KBM-7 (cell line): ENCODE measurements around the gene HCK.
"Not testable (repeated sequence)": the region's sequence is repeated elsewhere in the genome, so short reads cannot be mapped to it uniquely, and the experiment has no call there.

Experiments
- DNase-seq: peaks from one replicate; pipeline ENCODE4 v3.0.0-alpha.2; 2015
- in situ Hi-C: fragments of 300-500 bp; cut with MboI; formaldehyde crosslinking; loops from 2 replicates; pipeline ENCODE4 v1.14.3; 2020; ENCODE audit warnings: low sequenced_read_pairs, low pct_unique_long_range_greater_than_20kb, mixed read lengths

The HCK gene

DNA sequence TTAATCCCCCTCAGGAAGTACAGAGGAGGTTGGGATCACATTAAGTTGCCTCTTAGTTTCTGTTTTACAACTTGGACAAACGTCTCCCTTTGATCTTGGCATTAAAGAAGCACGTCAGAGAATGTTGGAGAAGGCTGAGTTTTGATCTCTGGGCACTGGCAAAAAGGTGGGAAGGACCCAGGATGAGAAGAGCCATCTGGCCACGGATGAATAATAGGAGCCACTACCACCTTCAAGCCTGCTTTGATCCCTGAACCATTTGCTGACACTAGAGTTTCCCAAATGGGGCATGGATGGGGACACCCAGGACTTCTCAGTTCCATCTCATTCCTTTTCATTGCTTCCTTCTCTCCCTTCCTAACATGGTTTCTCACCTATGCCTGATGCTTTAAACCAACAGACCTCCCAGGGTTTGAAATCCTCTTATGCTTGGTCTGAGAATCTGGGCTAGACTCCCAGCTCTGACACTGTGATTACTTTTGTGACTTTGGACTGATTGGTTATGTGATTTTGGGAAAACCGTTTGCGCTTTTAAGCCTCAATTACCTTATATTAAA is 63.2 kb downstream of the HCK start:
- no peak for DNase-seq
- in situ Hi-C loops, result no loop called here

GRCh38 chr20:32116079-32116521 is 64.1 kb downstream of the HCK start:
- no peak for DNase-seq
- in situ Hi-C loops, result no loop called here

DNA sequence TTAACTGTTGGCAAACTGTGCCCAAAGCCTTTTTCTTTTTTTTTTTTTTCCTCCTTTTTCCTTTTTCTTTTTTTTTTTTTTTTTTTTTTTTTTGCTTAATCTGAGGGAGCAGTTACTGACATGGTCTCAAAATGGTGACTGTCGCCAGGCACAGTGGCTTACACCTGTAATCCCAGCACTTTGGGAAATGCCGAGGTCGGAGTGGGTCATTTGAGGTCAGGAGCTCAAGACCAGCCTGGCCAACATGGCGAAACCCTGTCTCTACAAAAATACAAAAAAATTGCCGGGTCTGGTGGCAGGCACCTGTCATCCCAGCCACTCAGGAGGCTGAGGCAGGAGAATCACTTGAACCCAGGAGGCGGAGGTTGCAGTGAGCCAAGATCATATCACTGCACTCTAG is 64.8 kb downstream of the HCK start:
- in situ Hi-C loops, DNase-seq: not testable (repeated sequence)

- in situ Hi-C loops, DNase-seq: not testable (repeated sequence)
Measured at GRCh38 chr20:32118427-32118826, 66.4 kb downstream of the HCK start.

GRCh38 chr20:32119734-32120133 is 67.7 kb downstream of the HCK start:
- no peak for DNase-seq
- in situ Hi-C loops, result no loop called here

DNA sequence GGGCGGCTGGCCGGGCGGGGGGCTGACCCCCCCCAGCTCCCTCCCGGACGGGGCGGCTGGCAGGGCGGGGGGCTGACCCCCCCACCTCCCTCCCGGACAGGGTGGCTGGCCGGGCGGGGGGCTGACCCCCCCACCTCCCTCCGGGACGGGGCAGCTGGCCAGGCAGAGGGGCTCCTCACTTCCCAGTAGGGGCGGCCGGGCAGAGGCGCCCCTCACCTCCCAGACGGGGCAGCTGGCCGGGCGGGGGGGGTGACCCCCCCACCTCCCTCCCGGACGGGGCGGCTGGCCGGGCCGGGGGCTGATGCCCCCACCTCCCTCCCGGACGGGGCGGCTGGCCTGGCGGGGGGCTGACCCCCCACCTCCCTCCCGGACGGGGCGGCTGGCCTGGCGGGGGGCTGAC is 69.9 kb downstream of the HCK start:
- in situ Hi-C loops, DNase-seq: not testable (repeated sequence)

DNA sequence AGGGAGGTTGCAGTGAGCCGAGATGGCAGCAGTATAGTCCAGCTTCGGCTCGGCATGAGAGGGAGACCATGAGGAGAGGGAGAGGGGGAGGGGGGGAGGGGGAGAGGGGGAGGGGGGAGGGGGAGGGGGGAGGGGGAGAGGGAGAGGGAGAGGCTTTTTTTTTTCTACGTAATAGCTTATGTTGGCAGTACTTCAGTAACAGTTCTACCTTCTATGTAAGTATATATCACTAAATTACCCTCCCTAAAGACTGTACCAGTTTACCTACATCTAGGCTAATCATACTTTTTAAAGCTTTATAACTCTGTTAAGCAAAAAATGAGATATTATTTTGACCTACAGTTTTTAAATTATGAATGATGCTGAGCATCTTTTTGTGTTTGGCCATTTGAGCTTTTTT is 71.0 kb downstream of the HCK start:
- no peak for DNase-seq
- in situ Hi-C loops, result no loop called here

DNA sequence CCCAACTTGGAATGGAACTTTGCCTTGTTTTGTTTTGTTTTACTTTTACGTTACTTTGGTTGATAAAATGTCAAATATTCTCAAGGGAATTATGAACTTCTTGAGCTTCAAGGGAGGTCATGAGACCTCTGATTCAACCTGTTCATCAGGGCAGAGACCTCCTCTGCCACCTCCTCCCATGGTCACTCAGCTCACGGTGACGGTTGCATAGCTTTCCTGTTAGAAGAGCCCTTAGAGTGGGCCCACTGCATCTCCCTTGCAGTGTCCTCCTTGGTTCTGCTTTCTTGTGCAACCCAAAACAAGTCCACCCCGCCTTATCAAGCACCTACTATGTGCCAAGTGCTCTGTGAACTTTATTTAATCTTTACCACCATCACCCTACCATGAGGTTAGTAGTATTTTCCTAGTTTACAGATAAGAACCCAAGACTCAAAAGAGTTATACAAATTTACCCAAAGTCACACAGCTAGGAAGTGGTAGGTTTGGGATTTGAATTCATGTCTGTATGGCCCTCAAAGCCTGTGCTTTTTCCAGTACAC is 72.9 kb downstream of the HCK start:
- in situ Hi-C loops, result no loop called here
- no peak for DNase-seq

- in situ Hi-C loops, result no loop called here
- DNase-seq, result no peak
Measured at GRCh38 chr20:32125506-32125905, 73.5 kb downstream of the HCK start.

DNA sequence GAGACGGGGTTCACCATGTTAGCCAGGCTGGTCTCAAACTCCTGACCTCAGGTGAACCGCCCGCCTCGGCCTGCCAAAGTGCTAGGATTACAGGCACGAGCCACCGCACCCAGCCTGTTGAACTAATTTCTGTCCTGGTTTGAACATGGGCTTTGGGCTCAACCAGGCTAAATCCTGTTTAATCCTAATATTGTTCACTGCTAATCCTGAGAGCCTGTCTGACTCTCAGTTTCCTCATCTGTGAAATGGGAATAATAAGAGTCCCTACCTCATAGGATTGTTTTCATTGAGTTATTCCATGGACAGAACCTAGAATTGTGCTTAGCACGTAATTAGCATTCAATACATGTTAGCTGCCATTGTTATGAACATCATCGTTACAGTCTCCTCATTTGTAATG is 74.9 kb downstream of the HCK start:
- DNase-seq, result no peak
- in situ Hi-C loops, result no loop called here

DNA sequence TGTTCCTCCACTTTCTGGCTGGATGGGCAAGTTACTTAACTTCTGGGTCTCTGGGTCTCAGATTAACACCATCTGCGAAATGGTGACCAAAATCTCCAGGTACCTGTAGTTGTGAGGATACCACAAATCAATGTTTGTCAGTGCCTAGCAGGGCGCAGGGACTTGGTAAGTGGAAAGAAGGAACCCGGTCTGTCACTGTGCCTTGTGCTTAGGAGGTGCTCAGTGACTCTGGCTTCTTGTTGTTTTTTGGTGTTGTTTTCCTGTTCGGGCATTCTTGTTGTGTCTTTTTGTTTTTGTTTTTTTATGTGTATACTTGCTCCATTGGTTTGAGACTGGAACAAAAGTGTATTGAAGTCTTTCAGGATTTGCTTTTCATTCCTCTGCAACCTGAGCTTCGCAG is 75.3 kb downstream of the HCK start:
- no peak for DNase-seq
- in situ Hi-C loops, result no loop called here

GRCh38 chr20:32128167-32128566 is 76.1 kb downstream of the HCK start:
- no peak for DNase-seq
- in situ Hi-C loops, result no loop called here

GRCh38 chr20:32129863-32130262 is 77.8 kb downstream of the HCK start:
- in situ Hi-C loops, result no loop called here

DNA sequence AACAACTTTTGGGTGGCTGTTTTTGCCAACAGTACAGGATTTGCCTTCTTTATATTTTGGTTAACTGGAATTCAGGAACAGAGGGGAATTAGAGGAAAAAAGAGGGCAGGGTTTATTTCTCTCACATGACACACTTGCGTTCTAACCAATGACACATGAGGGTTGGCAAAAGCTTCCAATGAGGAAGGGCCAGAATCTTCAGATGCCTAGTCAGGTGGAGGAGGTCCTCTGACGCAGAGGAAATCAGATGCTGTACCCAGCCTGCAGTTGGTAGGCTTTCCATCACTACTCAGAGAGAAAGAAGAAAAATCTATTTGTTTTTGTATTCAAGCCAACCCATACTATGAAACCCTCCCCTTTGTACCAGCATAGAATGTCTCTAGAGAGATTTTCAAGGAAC is 78.3 kb downstream of the HCK start:
- no peak for DNase-seq
- in situ Hi-C loops, result no loop called here

More at GRCh38 chr20:32129863-32130262, 77.8 kb downstream of the HCK start:
- DNase-seq, result no peak

GRCh38 chr20:32130965-32131364 is 78.9 kb downstream of the HCK start:
- no peak for DNase-seq
- in situ Hi-C loops, result no loop called here

DNA sequence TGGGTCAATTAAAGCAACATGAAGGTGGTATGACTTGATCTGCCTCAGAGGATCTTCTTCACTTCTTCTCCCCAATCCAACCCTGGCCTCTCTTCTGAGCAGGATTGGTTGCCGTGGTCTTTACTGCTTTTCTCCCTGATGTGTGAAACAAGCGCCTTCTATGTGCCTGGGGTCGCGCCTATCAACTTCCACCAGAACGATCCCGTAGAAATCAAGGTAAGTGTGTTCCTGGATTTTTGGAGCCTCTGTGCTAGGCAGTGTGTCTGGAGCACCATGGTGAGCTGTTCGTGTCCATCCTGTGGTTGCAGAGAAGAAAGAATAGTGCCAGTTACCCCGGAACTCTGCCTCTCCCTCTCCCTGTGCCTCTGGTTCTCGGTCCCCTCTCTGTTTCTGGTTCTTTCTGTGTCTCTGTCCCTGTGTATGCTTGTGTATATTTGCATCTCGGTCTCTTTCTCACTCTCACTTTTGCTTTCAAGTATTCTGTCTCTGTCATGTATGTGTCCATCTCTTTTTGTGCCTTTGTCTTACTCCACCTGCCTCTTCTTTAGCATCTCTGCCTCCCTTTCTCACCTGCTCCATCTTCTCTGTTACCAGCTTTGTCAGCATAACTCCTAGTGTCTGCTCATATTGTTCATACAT is 81.0 kb downstream of the HCK start:
- DNase-seq, result no peak
- in situ Hi-C loops, result no loop called here

- no peak for DNase-seq
- in situ Hi-C loops, result no loop called here
Measured at GRCh38 chr20:32134026-32134425, 82.0 kb downstream of the HCK start.

GRCh38 chr20:32135983-32136515 is 84.0 kb downstream of the HCK start:
- in situ Hi-C loops, result no loop called here
- no peak for DNase-seq

- in situ Hi-C loops, result no loop called here
- no peak for DNase-seq
Measured at GRCh38 chr20:32138921-32139320, 86.9 kb downstream of the HCK start.

GRCh38 chr20:32139947-32140346 is 87.9 kb downstream of the HCK start:
- DNase-seq, result no peak
- in situ Hi-C loops, result no loop called here

DNA sequence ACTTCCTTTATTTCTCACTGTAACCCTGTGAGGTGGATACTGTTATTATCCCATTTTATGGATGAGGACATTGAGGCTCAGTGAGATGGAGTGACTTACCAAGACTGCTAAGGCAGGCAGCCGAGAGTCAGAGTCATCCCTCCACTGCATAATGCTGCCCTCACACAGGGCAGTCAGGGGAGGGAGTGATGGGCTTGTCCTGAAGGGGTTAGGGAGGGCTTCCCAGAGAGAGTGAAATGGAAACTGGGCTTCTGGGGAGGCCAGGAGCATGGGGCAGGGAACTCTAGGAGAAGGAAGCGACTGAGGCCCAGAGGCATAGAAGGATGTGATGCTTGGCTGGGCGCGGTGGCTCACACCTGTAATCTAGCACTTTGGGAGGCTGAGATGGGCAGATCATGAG is 88.6 kb downstream of the HCK start:
- in situ Hi-C loops, result no loop called here
- no peak for DNase-seq
